Testis (tissue), 3 donors: ENCODE data around the gene FOXP4. TPM values are rescaled to one million over a fixed set of nuclear protein-coding genes. Genes with fewer than 3 reads are reported as not detected.
A peak's percentile ranks its signal among the peaks of the same experiment; 100 is the strongest.

ENCODE experiments used
- DNase-seq: peaks from one replicate; pipeline ENCODE4 v3.0.0-alpha.2; 2019
- H3K27ac ChIP-seq, 2 donors: fragments of 200-600 bp; sonication (generic); one replicate each; pipeline ENCODE4 v1.5.1; 2019
- H3K27me3 ChIP-seq: fragments of 200-600 bp; sonication (generic); one replicate; pipeline ENCODE4 v1.5.1; 2019
- H3K36me3 ChIP-seq: fragments of 200-600 bp; sonication (generic); one replicate; pipeline ENCODE4 v1.5.1; 2017; ENCODE audit warnings: low read depth; ENCODE audit errors: missing control alignments
- H3K4me1 ChIP-seq: fragments of 200-600 bp; sonication (generic); one replicate; pipeline ENCODE4 v1.5.1; 2019
- H3K4me3 ChIP-seq, 2 donors: fragments of 200-600 bp; sonication (generic); one replicate each; pipeline ENCODE4 v1.5.1; 2017 to 2019
- H3K9me3 ChIP-seq: fragments of 200-600 bp; sonication (generic); one replicate; pipeline ENCODE4 v1.5.1; 2017
- CTCF ChIP-seq, 3 experiments: fragments of 450-650 bp in 2 of 3; fragments of 200-600 bp in 1 of 3; sonication (generic) in 1 of 3; IDR thresholded peaks; one replicate each; pipeline ENCODE4 v1.5.1; 2016 to 2019; ENCODE audit warnings: antibody characterized with exemption in 3 of 3, mild to moderate bottlenecking in 2 of 3, moderate library complexity in 1 of 3
- POLR2A ChIP-seq: fragments of 450-650 bp; IDR thresholded peaks from one replicate; pipeline ENCODE4 v1.6.1; 2017; ENCODE audit warnings: antibody characterized with exemption, mild to moderate bottlenecking, moderate library complexity
- WGBS, 2 donors: methylation state at CpG; one replicate each; pipeline ENCODE4 v1.1.5; 2018; 5-methylcytosine and 5-hydroxymethylcytosine counted together
- intact Hi-C: fragments of 100-400 bp; cut with DNase I; formaldehyde crosslinking; loops from one replicate; pipeline ENCODE4 v1.15.1; 2023; ENCODE audit warnings: low total_unique reads
- polyA plus RNA-seq: library from polyadenylated mRNA; stranded (reverse); fragments of 350-450 nt; fragmentation: Illumina TruSeq; extraction: RNeasy Lipid Tissue Mini Kit (QIAGEN cat#74804); gene quantifications from one replicate; pipeline ENCODE4 v1.2.3, GENCODE V29; 2014; ENCODE audit warnings: low read depth, low replicate concordance; ENCODE audit not compliant: insufficient read depth
- total RNA-seq, 2 donors: library from RNA; depleted of rRNA; stranded (reverse); fragments of >200 nt; gene quantifications; one replicate each; pipeline ENCODE4 v1.2.3, GENCODE V29; 2016

The FOXP4 gene
- total and polyA plus RNA-seq, 3 donors from 2014 or later, result 38.0 to 50.2 (median 39.7) TPM

DNA sequence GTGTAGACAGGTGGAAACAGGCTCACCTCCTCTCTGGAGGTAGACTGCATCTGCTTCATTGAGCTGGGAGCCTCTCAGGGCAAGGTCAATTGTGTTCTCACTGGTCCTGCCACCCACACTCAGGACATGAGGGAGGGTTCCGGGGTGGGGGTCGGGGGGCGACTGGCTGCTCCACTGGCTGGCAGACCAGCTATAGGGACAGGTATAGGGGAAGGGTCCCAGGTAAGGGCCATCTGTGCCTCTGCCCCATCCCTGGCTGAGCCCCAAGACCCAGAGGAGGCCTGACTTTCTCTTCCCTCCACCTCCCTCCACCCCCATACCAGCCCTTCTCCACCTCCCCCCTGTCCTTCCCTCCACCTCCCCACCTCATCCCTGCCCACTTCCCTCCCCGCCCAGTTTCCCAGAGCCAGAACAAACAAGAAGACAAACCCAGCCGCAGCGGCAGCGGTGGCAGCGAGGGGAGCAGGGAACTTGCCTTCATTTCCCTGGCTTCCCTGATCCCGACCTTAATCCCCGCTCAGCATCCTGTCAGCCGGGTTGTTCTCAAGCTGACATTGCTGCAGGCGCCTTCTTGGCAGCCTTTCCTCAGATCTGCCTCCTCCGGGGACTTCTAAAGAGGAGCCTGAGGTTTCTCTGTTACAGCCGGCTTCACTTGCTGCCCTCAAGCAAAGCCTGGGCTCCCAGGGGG is 18.3 kb upstream of the FOXP4 start:
- Histone ChIP-seq H3K27ac (no peak overlapping the region), H3K36me3 (no peaks in the 10 kb centered on the region), H3K9me3 (no peaks in the 10 kb centered on the region), H3K4me3 (no peak overlapping the region), H3K4me1 (peaks cover 13% of the 10 kb centered on the region), H3K27me3 (no peaks in the 10 kb centered on the region)
- intact Hi-C loops, result no loop called here
- TF ChIP-seq POLR2A (no peak), CTCF (IDR thresholded peaks at IDR 0.05) (no peak)
- DNase-seq, result peak; percentile 44
- WGBS, 2 donors, result 46 to 47% methylated on average over 14 of the region's 14 CpGs

DNA sequence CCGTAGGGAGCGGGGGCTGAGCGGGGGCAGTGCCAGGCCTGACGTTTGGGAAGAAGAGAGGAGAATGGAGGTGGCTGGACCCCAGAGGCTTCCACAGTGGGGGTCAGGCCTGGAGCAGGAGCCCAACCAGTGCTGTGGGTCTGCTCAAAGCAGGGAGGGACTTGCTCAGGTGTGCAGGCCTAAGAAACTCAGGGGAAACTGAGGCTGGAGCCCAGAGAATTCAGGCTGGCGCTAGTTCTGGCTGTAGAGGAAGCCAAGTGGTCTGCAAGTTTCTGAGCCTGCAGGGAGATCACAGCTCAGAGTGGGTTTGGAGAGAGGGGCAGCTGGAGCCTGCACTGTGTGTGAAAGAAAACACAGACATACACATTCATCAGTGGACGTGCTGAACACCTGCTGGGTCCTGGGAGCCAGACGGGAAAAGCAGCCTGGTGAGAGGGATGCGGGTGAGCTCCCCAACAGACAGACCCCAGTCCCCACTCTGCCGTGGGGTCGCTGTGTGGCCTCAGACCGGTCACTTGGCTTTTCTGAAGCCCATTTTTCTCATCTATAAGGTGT is 17.7 kb upstream of the FOXP4 start:
- no peak for TF ChIP-seq CTCF (IDR thresholded peaks at IDR 0.05)
- TF ChIP-seq POLR2A, result no peak
- no peaks in the 10 kb centered on the region for H3K27me3 ChIP-seq
- 68 to 79% methylated on average over 11 of the region's 11 CpGs for WGBS, 2 donors

DNA sequence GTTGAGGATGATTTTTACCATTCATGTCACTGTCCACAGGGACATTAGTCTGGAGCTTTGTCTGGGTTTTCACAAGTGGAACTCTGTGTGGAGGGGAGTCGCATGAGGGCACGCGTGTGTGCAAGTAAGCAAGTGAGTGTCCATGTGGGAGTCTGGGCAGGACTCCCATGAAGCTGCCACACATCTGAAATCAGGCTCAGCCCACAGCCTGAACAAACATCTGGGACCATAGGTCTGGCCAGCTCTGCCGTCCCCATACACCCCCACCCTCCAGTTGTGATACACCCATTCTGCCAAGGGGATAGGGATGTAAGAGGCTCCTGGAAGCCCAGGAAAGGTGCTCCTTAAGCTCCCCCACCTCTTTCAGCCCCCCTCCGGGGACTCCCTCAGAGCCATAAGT is 17.1 kb upstream of the FOXP4 start:
- H3K27me3 ChIP-seq, result no peaks in the 10 kb centered on the region
- H3K36me3 ChIP-seq, result no peaks in the 10 kb centered on the region
- no peak for DNase-seq
- no peak overlapping the region for H3K4me3 ChIP-seq
- intact Hi-C loops, result no loop called here
- no peak overlapping the region for H3K27ac ChIP-seq
- no peaks in the 10 kb centered on the region for H3K9me3 ChIP-seq
- H3K4me1 ChIP-seq, result peaks cover 13% of the 10 kb centered on the region
- TF ChIP-seq POLR2A (no peak), CTCF (IDR thresholded peaks at IDR 0.05) (no peak)
- 82 to 96% methylated on average over 5 of the region's 5 CpGs for WGBS, 2 donors

More for the DNA sequence above, 17.7 kb upstream of the FOXP4 start:
- Histone ChIP-seq H3K9me3 (no peaks in the 10 kb centered on the region), H3K36me3 (no peaks in the 10 kb centered on the region), H3K4me3 (no peak overlapping the region), H3K27ac (no peak overlapping the region), H3K4me1 (peaks cover 13% of the 10 kb centered on the region)
- intact Hi-C loops, result no loop called here
- DNase-seq, result no peak

- DNase-seq, result no peak
- Histone ChIP-seq H3K36me3 (no peaks in the 10 kb centered on the region), H3K4me1 (peaks cover 13% of the 10 kb centered on the region), H3K4me3 (no peak overlapping the region), H3K27ac (no peak overlapping the region), H3K27me3 (no peaks in the 10 kb centered on the region), H3K9me3 (no peaks in the 10 kb centered on the region)
- WGBS, 2 donors, result 83 to 84% methylated on average over 7 of the region's 7 CpGs
- intact Hi-C loops, result no loop called here
- TF ChIP-seq CTCF (IDR thresholded peaks at IDR 0.05), result no peak
These were observed 16.2 kb upstream of the FOXP4 start for GRCh38 chr6:41529970-41530369.

DNA sequence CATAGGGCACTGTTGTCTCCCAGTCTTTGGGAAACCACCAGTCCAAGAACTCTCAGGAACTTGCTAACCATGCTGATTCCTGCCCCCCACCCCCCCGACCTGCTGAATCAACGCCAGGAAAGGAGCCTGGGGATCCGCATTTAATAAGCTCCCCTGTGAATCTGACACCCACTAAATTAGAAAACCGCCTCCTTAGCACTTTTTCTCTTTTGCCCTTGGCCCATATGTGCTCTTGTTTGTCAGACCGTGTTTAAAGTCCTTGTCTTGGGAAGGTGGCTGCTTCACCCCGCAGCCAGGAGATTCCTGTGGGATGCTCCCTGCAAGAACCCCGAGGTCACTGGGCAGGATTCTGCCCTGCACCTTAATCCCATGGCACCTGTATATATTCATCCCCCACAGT is 15.7 kb upstream of the FOXP4 start:
- H3K36me3 ChIP-seq, result no peaks in the 10 kb centered on the region
- H3K27me3 ChIP-seq, result no peaks in the 10 kb centered on the region
- 91% methylated on average over 5 to 7 of the region's 7 CpGs for WGBS, 2 donors
- DNase-seq, result no peak
- H3K27ac ChIP-seq, result no peak overlapping the region
- TF ChIP-seq POLR2A, result no peak
- TF ChIP-seq CTCF (IDR thresholded peaks at IDR 0.05), result no peak
- H3K9me3 ChIP-seq, result no peaks in the 10 kb centered on the region
- intact Hi-C loops, result no loop called here
- H3K4me3 ChIP-seq, result no peak overlapping the region
- H3K4me1 ChIP-seq, result peaks cover 13% of the 10 kb centered on the region
